ENCODE results near the gene YY1AP1.

GRCh38 chr1:155652951-155653350 is 35.6 kb downstream of the YY1AP1 start:
- no peak for TF ChIP-seq CTCF (IDR thresholded peaks at IDR 0.05)
- TF ChIP-seq POLR2AphosphoS5 (IDR thresholded peaks at IDR 0.05): no peak
